Lung (tissue), 12 donors: ENCODE results near the gene TOM1L2. TPM values are rescaled to one million over a fixed set of nuclear protein-coding genes. Genes with fewer than 3 reads are reported as not detected.

ENCODE experiments used
- ATAC-seq: fragments of 200-7000 bp; cut with Tn5 transposase; one replicate; pipeline ENCODE4 v1.9.1; 2020; ENCODE audit warnings: moderate number of reproducible peaks; ENCODE audit not compliant: insufficient read depth, low FRiP score
- DNase-seq, 3 donors: peaks; one replicate each; pipeline ENCODE4 v3.0.0-alpha.2; 2013 to 2017
- H3K27ac ChIP-seq, 2 donors: one replicate each; pipeline ENCODE4 v1.5.1; 2013; ENCODE audit warnings: mild to moderate bottlenecking in 2 of 2, moderate library complexity in 2 of 2, control low read depth in 1 of 2, inconsistent platforms in 1 of 2, low read depth in 1 of 2, low read length in 1 of 2
- H3K27me3 ChIP-seq, 3 donors: one replicate each; pipeline ENCODE4 v1.5.1; 2013; ENCODE audit warnings: low read length in 2 of 3; ENCODE audit not compliant: control insufficient read depth in 3 of 3, insufficient read depth in 3 of 3
- H3K36me3 ChIP-seq, 4 donors: one replicate each; pipeline ENCODE4 v1.5.1; 2013; ENCODE audit warnings: low read length in 4 of 4, mild to moderate bottlenecking in 1 of 4, moderate library complexity in 1 of 4; ENCODE audit not compliant: control insufficient read depth in 4 of 4, insufficient read depth in 4 of 4
- H3K4me1 ChIP-seq, 5 donors: one replicate each; pipeline ENCODE4 v1.5.1; 2013; ENCODE audit warnings: low read length in 5 of 5, mild to moderate bottlenecking in 2 of 5, moderate library complexity in 1 of 5; ENCODE audit not compliant: control insufficient read depth in 5 of 5, insufficient read depth in 5 of 5
- H3K4me3 ChIP-seq: one replicate; pipeline ENCODE4 v1.5.1; 2013; ENCODE audit warnings: mild to moderate bottlenecking, control low read depth, moderate library complexity
- H3K9ac ChIP-seq, 2 donors: one replicate each; pipeline ENCODE4 v1.5.1; 2013; ENCODE audit warnings: low read length in 2 of 2, control low read depth in 1 of 2; ENCODE audit not compliant: insufficient read depth in 1 of 2
- H3K9me3 ChIP-seq, 4 donors: one replicate each; pipeline ENCODE4 v1.5.1; 2013; ENCODE audit warnings: low read length in 3 of 4, mild to moderate bottlenecking in 1 of 4, moderate library complexity in 1 of 4; ENCODE audit not compliant: control insufficient read depth in 4 of 4, insufficient read depth in 3 of 4
- CTCF ChIP-seq: IDR thresholded peaks from 2 replicates; pipeline ENCODE4 v1.5.1; 2012; ENCODE audit warnings: mild to moderate bottlenecking; ENCODE audit errors: control extremely low read depth, extremely low read depth
- whole genome bisulfite sequencing, 2 donors: extraction: QIAGEN DNeasy Blood & Tissue Kit; methylation state at CpG; one replicate each; pipeline ENCODE4 v1.1.7; 2013; 5-methylcytosine and 5-hydroxymethylcytosine counted together
- polyA plus RNA-seq, 2 donors: library from polyadenylated mRNA; stranded (reverse); fragments of 200-250 nt; gene quantifications; one replicate each; pipeline ENCODE4 v1.2.1, GENCODE V29; 2013
- total RNA-seq, 2 donors: library from RNA; depleted of rRNA in 1 of 2; stranded (reverse); fragments of >200 nt in 1 of 2; gene quantifications; one replicate each; pipeline ENCODE4 v1.2.1, GENCODE V29; 2014 to 2021
- donor health status: control.
- donor health status: control.
- donor health status: Bipolar disorder and iron deficiency.
- donor health status: healthy.
- donor health status: DM: yes; HTN: yes; CAD: no.

TOM1L2 gene
- total and polyA plus RNA-seq, 4 donors, result 21.5 to 56.5 (median 35.8) TPM

DNA sequence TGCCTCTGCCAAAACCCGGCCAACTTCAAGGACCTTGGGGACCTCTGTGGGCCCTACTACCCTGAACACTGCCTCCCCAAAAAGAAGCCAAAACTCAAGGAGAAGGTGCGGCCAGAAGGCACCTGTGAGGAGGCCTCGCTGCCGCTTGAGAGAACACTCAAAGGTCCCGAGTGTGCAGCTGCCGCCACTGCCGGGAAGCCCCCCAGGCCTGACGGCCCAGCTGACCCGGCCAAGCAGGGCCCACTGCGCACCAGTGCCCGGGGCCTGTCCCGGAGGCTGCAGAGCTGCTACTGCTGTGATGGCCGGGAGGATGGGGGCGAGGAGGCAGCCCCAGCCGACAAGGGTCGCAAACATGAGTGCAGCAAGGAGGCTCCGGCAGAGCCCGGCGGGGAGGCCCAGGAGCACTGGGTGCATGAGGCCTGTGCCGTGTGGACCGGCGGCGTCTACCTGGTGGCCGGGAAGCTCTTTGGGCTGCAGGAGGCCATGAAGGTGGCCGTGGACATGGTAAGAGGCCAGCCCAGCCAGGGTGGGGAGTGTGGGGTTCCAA is 174.1 kb downstream of the TOM1L2 start:
- peaks cover 0 to 3% (median 0%) of the 10 kb centered on the region in 5 donors for H3K4me1 ChIP-seq
- H3K27me3 ChIP-seq, result no peaks in the 10 kb centered on the region
- no peak overlapping the region for H3K9ac ChIP-seq
- no peak for TF ChIP-seq CTCF
- peaks cover 0 to 70% (median 38%) of the 10 kb centered on the region in 4 donors for H3K36me3 ChIP-seq
- DNase-seq (no peak), ATAC-seq (no peak)
- 95 to 97% methylated on average over 25 of the region's 25 CpGs for WGBS, 2 donors
- no peaks in the 10 kb centered on the region for H3K9me3 ChIP-seq
- H3K27ac ChIP-seq, result no peak overlapping the region
- no peak overlapping the region for H3K4me3 ChIP-seq

- peaks cover 0 to 5% (median under 1%) of the 10 kb centered on the region in 5 donors for H3K4me1 ChIP-seq
- H3K4me3 ChIP-seq, result no peak overlapping the region
- H3K9me3 ChIP-seq, result no peaks in the 10 kb centered on the region
- no peak for TF ChIP-seq CTCF
- H3K27me3 ChIP-seq, result no peaks in the 10 kb centered on the region
- ATAC-seq (no peak), DNase-seq (no peak)
- peaks cover 0 to 72% (median 38%) of the 10 kb centered on the region in 4 donors for H3K36me3 ChIP-seq
- no peak overlapping the region for H3K27ac ChIP-seq
- no peak overlapping the region for H3K9ac ChIP-seq
- 94 to 95% methylated on average over 29 to 30 of the region's 30 CpGs for WGBS, 2 donors
Measured at GRCh38 chr17:17797119-17797809, 174.9 kb downstream of the TOM1L2 start.

DNA sequence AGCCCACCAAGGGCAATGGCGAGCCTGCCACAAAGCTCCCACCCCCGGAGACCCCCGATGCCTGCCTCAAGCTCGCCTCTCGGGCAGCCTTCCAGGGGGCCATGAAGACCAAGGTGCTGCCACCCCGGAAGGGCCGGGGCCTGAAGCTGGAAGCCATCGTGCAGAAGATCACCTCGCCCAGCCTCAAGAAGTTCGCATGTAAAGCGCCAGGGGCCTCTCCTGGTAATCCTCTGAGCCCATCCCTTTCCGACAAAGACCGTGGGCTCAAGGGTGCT is 175.5 kb downstream of the TOM1L2 start:
- no peak overlapping the region for H3K9ac ChIP-seq
- peaks cover 0 to 10% (median 4%) of the 10 kb centered on the region in 5 donors for H3K4me1 ChIP-seq
- DNase-seq (no peak), ATAC-seq (no peak)
- no peak overlapping the region for H3K27ac ChIP-seq
- no peak overlapping the region for H3K4me3 ChIP-seq
- H3K36me3 ChIP-seq, result peaks cover 0 to 67% (median 36%) of the 10 kb centered on the region in 4 donors
- H3K27me3 ChIP-seq, result no peaks in the 10 kb centered on the region
- H3K9me3 ChIP-seq, result no peaks in the 10 kb centered on the region
- 95 to 98% methylated on average over 13 of the region's 13 CpGs for WGBS, 2 donors
- no peak for TF ChIP-seq CTCF
